Fibroblast of the conjunctiva (primary cell): ENCODE measurements around the gene PRM1.

Source experiments
- DNase-seq: peaks from one replicate; pipeline ENCODE4 v3.0.0-alpha.2; 2010; ENCODE audit warnings: low read depth

PRM1 gene

GRCh38 chr16:11253995-11254912 lies 26.9 kb downstream of the PRM1 start:
- DNase-seq, result no peak

- DNase-seq, result no peak
Measured at GRCh38 chr16:11253009-11253994, 27.8 kb downstream of the PRM1 start.

GRCh38 chr16:11252482-11252931 lies 28.6 kb downstream of the PRM1 start:
- DNase-seq, result no peak

- DNase-seq, result no peak
Measured at GRCh38 chr16:11251525-11252481, 29.3 kb downstream of the PRM1 start.

GRCh38 chr16:11250786-11251524 lies 30.2 kb downstream of the PRM1 start:
- DNase-seq, result no peak

GRCh38 chr16:11250091-11250785 lies 30.9 kb downstream of the PRM1 start:
- DNase-seq, result no peak

- no peak for DNase-seq
Measured at GRCh38 chr16:11249233-11250061, 31.7 kb downstream of the PRM1 start.

- DNase-seq, result no peak
Measured at GRCh38 chr16:11248133-11248532, 33.0 kb downstream of the PRM1 start.

- no peak for DNase-seq
Measured at GRCh38 chr16:11245988-11246387, 35.1 kb downstream of the PRM1 start.

GRCh38 chr16:11245222-11245737 lies 35.9 kb downstream of the PRM1 start:
- no peak for DNase-seq

GRCh38 chr16:11242658-11243057 lies 38.5 kb downstream of the PRM1 start:
- DNase-seq, result no peak

GRCh38 chr16:11241480-11242204 lies 39.5 kb downstream of the PRM1 start:
- no peak for DNase-seq

GRCh38 chr16:11240636-11241473 lies 40.3 kb downstream of the PRM1 start:
- DNase-seq, result no peak

GRCh38 chr16:11239644-11240632 lies 41.2 kb downstream of the PRM1 start:
- no peak for DNase-seq

GRCh38 chr16:11238272-11239202 lies 42.6 kb downstream of the PRM1 start:
- DNase-seq, result no peak
